Mesendoderm (in vitro differentiated cells): Measurements from ENCODE around the gene OR10H2. TPM values are rescaled to one million over a fixed set of nuclear protein-coding genes. Genes with fewer than 3 reads are reported as not detected.
"Not testable (repeated sequence)": the region's sequence is repeated elsewhere in the genome, so short reads cannot be mapped to it uniquely, and the experiment has no call there.

Experiments
- DNase-seq: peaks from one replicate; pipeline ENCODE4 v3.0.0; 2013
- H2AK5ac ChIP-seq: 2 replicates; pipeline ENCODE4 v1.6.1; 2013; ENCODE audit warnings: low read length, inconsistent platforms
- H2BK120ac ChIP-seq: 2 replicates; pipeline ENCODE4 v1.6.1; 2013; ENCODE audit warnings: low read depth, mild to moderate bottlenecking, low read length, moderate library complexity, mixed read lengths
- H2BK15ac ChIP-seq: replicated peaks from 2 replicates; pipeline ENCODE4 v1.6.1; 2013; ENCODE audit warnings: low read depth, mild to moderate bottlenecking, moderate library complexity
- H2BK5ac ChIP-seq: 2 replicates; pipeline ENCODE4 v1.6.1; 2013; ENCODE audit warnings: low read length, inconsistent platforms
- H3K18ac ChIP-seq: 2 replicates; pipeline ENCODE4 v1.6.1; 2013; ENCODE audit warnings: mild to moderate bottlenecking, low read length, mixed read lengths
- H3K23ac ChIP-seq: one replicate; pipeline ENCODE4 v1.6.1; 2013; ENCODE audit warnings: low read length
- H3K27ac ChIP-seq: 2 replicates; pipeline ENCODE4 v1.5.1; 2013; ENCODE audit warnings: low read depth, mild to moderate bottlenecking, inconsistent platforms, low read length, moderate library complexity
- H3K27me3 ChIP-seq: 2 replicates; pipeline ENCODE4 v1.6.1; 2013; ENCODE audit warnings: low read length, control low read depth, mild to moderate bottlenecking, inconsistent platforms; ENCODE audit not compliant: insufficient read depth, poor library complexity
- H3K36me3 ChIP-seq: 2 replicates; pipeline ENCODE4 v1.6.1; 2013; ENCODE audit warnings: low read length, inconsistent platforms; ENCODE audit not compliant: control insufficient read depth, insufficient read depth
- H3K4ac ChIP-seq: one replicate; pipeline ENCODE4 v1.6.1; 2013; ENCODE audit warnings: low read depth, mild to moderate bottlenecking, low read length, moderate library complexity
- H3K4me1 ChIP-seq: 2 replicates; pipeline ENCODE4 v1.6.1; 2013; ENCODE audit warnings: low read depth, low read length, inconsistent platforms; ENCODE audit not compliant: control insufficient read depth
- H3K4me2 ChIP-seq: 2 replicates; pipeline ENCODE4 v1.6.1; 2013; ENCODE audit warnings: low read length
- H3K4me3 ChIP-seq: 2 replicates; pipeline ENCODE4 v1.5.1; 2013; ENCODE audit warnings: mild to moderate bottlenecking, low read length
- H3K56ac ChIP-seq: one replicate; pipeline ENCODE4 v1.6.1; 2013; ENCODE audit warnings: low read length
- H3K79me1 ChIP-seq: 2 replicates; pipeline ENCODE4 v1.6.1; 2013; ENCODE audit warnings: low read length, inconsistent platforms
- H3K79me2 ChIP-seq: 2 replicates; pipeline ENCODE4 v1.6.1; 2013; ENCODE audit warnings: mild to moderate bottlenecking, low read length; ENCODE audit not compliant: control insufficient read depth, insufficient read depth
- H3K9ac ChIP-seq: 2 replicates; pipeline ENCODE4 v1.6.1; 2013; ENCODE audit warnings: low read length, inconsistent platforms
- H4K5ac ChIP-seq: one replicate; pipeline ENCODE4 v1.6.1; 2013; ENCODE audit warnings: low read length
- H4K8ac ChIP-seq: one replicate; pipeline ENCODE4 v1.6.1; 2013; ENCODE audit warnings: low read depth, mild to moderate bottlenecking, control low read depth, low read length, moderate library complexity
- WGBS: extraction: QIAGEN DNeasy Blood & Tissue Kit; methylation state at CpG from one replicate; pipeline ENCODE4 v1.1.7; 2013; ENCODE audit warnings: low lambda C conversion rate, missing lambda C conversion rate; ENCODE audit not compliant: insufficient coverage; ENCODE audit errors: extremely low coverage; 5-methylcytosine and 5-hydroxymethylcytosine counted together
- polyA plus RNA-seq, 2 experiments: library from polyadenylated mRNA; stranded (reverse); fragments of 200-250 nt; gene quantifications; one replicate each; pipeline ENCODE4 v1.2.3, GENCODE V29; 2013

Gene OR10H2
- polyA plus RNA-seq (2013, experiment 1 of 2) = not detected
- polyA plus RNA-seq (2013, experiment 2 of 2) = not detected

- no peaks in the 10 kb centered on the region for H3K4me1 ChIP-seq
Measured at GRCh38 chr19:15727724-15728123, at the start of gene OR10H2. OR10H2 (plus strand) TSS chr19:15728024; CDS start chr19:15728044, 20 bp downstream.

DNA sequence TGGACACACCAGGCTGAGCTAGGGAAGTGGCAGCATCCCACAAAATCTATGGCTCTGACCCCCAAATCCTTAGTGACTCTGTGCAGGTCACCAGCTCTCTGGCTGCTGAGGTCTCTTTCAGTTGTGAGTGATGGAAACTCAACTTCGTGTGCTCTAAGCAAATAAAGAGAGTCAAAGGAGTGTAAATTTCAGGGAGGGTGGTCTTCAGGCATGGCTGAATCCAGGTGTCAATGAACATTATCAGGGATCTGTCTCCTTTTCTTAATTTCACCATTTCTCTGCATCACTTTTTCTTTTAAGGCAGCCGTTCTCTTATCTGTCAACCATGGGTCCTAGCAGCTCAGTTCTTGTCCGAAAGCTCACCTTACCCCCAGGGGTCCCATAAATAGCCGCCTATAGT, 48.7 kb upstream of the OR10H2 start:
- no peaks in the 10 kb centered on the region for H3K27me3 ChIP-seq
- H3K4me1 ChIP-seq = no peaks in the 10 kb centered on the region
- peak overlapping the region; percentile 24 for H3K4me3 ChIP-seq
- H3K4ac ChIP-seq = no peak overlapping the region
- H3K56ac ChIP-seq = no peak overlapping the region
- no peak overlapping the region for H3K4me2 ChIP-seq
- WGBS = no CpG with 5 or more reads among the region's 4 CpGs
- no peak overlapping the region for H2BK5ac ChIP-seq
- DNase-seq = no peak
- no peak overlapping the region for H3K23ac ChIP-seq
- H3K27ac ChIP-seq = no peak overlapping the region
- no peak overlapping the region for H4K5ac ChIP-seq
- no peak overlapping the region for H3K9ac ChIP-seq
- no peak overlapping the region for H2BK15ac ChIP-seq
- no peak overlapping the region for H2BK120ac ChIP-seq
- no peaks in the 10 kb centered on the region for H3K79me1 ChIP-seq
- H2AK5ac ChIP-seq = no peak overlapping the region
- no peaks in the 10 kb centered on the region for H3K79me2 ChIP-seq
- H3K18ac ChIP-seq = no peak overlapping the region
- no peaks in the 10 kb centered on the region for H3K36me3 ChIP-seq
- H4K8ac ChIP-seq = no peak overlapping the region

More at GRCh38 chr19:15727724-15728123, at the start of gene OR10H2:
- Histone ChIP-seq H2BK15ac (no peak within 1 kb of the TSS), H4K8ac (no peak within 1 kb of the TSS), H4K5ac (no peak within 1 kb of the TSS), H3K36me3 (no peaks in the 10 kb centered on the region), H3K9ac (no peak within 1 kb of the TSS), H3K27me3 (no peaks in the 10 kb centered on the region), H3K4me2 (no peak within 1 kb of the TSS), H3K56ac (no peak within 1 kb of the TSS), H2BK120ac (no peak within 1 kb of the TSS), H3K79me1 (no peaks in the 10 kb centered on the region), H3K18ac (no peak within 1 kb of the TSS), H3K23ac (no peak within 1 kb of the TSS), H2BK5ac (no peak within 1 kb of the TSS), H3K79me2 (no peaks in the 10 kb centered on the region), H2AK5ac (no peak within 1 kb of the TSS), H3K4ac (no peak within 1 kb of the TSS), H3K4me3 (no peak within 1 kb of the TSS), H3K27ac (no peak within 1 kb of the TSS)
- no peak for DNase-seq
- no CpG with 5 or more reads among the region's 5 CpGs for WGBS

DNA sequence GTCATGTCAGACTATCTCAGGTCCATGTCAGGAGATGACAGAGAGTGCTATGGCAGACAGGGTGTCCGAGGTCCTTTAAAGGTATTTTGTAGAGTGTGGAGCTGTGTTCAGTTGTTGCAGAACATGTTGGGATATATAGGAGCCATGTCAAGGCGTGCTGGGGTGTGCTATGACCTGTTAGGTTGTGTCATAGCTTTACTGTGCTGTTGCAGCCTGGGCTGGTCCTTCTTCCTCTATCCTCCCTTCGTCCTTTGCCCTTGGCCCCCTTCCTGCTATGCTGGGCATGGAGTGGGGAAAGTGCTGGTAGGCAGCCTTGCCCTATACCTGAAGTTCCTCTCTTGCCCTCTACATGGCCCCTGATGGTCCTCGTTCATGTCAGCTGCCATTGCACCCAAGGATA, 48.0 kb upstream of the OR10H2 start:
- WGBS = no CpG with 5 or more reads among the region's 4 CpGs
- DNase-seq, H3K9ac ChIP-seq: not testable (repeated sequence)

DNA sequence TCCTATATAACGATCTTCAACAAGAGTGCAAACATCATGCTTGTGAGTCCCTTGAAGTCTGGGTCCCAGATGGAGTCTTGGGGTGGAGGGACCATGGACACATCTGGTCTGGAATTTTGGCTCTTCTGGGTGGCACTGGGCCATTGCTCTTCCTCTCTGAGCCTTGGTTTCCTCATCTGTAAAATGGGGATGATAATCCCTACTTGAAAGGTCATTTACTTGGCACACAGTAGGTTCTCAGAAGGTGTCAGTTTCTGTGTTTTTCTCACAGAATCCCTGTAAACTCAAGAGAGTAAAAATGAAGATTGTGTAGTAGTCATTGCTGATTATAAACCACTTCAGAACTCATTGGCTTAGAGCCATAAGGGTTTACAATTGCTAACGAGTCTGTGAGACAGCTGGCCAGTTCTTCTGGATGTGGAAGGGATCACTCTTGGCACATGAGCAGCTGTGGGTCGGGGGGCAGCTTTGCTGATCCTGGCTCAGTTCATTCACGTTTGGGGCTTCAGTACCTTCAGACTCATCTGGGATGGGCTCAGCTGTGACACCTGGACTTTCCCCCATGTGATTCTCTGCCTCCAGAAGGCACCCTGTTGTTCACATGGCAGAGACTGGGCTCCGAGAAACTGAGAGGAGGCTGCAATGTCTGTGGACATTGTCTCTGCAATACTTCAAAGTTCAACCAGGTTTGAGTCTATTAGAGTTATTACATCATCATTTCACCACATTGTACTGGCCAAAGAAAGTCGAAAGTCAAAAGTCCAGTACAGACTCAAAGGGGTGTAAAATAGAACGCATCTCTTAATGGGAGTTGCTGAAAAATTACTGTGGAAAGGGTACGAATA, 47.1 kb upstream of the OR10H2 start:
- H3K27ac ChIP-seq = no peak overlapping the region
- no peak overlapping the region for H3K4me2 ChIP-seq
- H2AK5ac ChIP-seq = no peak overlapping the region
- H4K5ac ChIP-seq = no peak overlapping the region
- no peaks in the 10 kb centered on the region for H3K36me3 ChIP-seq
- H3K27me3 ChIP-seq = no peaks in the 10 kb centered on the region
- no peak overlapping the region for H3K18ac ChIP-seq
- H2BK5ac ChIP-seq = no peak overlapping the region
- H3K4me1 ChIP-seq = no peaks in the 10 kb centered on the region
- H3K4me3 ChIP-seq = no peak overlapping the region
- no peak overlapping the region for H3K56ac ChIP-seq
- H2BK15ac ChIP-seq = no peak overlapping the region
- no CpG with 5 or more reads among the region's 8 CpGs for WGBS
- no peak overlapping the region for H2BK120ac ChIP-seq
- H3K23ac ChIP-seq = no peak overlapping the region
- DNase-seq = no peak
- H3K79me2 ChIP-seq = no peaks in the 10 kb centered on the region
- no peak overlapping the region for H3K4ac ChIP-seq
- no peak overlapping the region for H4K8ac ChIP-seq
- no peaks in the 10 kb centered on the region for H3K79me1 ChIP-seq
- H3K9ac ChIP-seq = no peak overlapping the region

More for the DNA sequence above, 48.0 kb upstream of the OR10H2 start:
- H2BK5ac ChIP-seq, H2BK15ac ChIP-seq, H3K4ac ChIP-seq, H2AK5ac ChIP-seq, H3K4me3 ChIP-seq, H3K23ac ChIP-seq, H4K5ac ChIP-seq, H3K79me2 ChIP-seq, H3K18ac ChIP-seq, H3K56ac ChIP-seq, H3K4me2 ChIP-seq, H3K27ac ChIP-seq, H3K36me3 ChIP-seq, H3K79me1 ChIP-seq, H4K8ac ChIP-seq, H2BK120ac ChIP-seq, H3K27me3 ChIP-seq, H3K4me1 ChIP-seq: not testable (repeated sequence)

DNA sequence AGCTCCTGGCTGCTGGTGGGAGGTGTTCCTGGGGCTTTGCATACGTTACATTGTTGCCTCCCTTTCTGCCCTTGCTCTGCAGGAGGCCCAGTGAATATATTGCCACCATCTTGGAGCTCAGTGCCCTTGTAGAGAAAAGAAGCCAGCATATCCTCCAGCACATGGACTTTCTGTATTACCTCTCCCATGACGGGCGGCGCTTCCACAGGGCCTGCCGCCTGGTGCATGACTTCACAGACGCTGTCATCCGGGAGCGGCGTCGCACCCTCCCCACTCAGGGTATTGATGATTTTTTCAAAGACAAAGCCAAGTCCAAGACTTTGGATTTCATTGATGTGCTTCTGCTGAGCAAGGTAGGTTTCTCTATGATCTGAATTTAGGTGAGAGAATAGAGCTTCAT, 44.4 kb upstream of the OR10H2 start:
- no peak overlapping the region for H2BK5ac ChIP-seq
- no peak overlapping the region for H3K23ac ChIP-seq
- no peak overlapping the region for H3K4me3 ChIP-seq
- no peaks in the 10 kb centered on the region for H3K4me1 ChIP-seq
- H3K4ac ChIP-seq = no peak overlapping the region
- no peaks in the 10 kb centered on the region for H3K27me3 ChIP-seq
- H3K27ac ChIP-seq = no peak overlapping the region
- H3K18ac ChIP-seq = no peak overlapping the region
- no peaks in the 10 kb centered on the region for H3K79me1 ChIP-seq
- no peaks in the 10 kb centered on the region for H3K36me3 ChIP-seq
- no peak overlapping the region for H2AK5ac ChIP-seq
- H2BK120ac ChIP-seq = no peak overlapping the region
- no CpG with 5 or more reads among the region's 10 CpGs for WGBS
- H3K56ac ChIP-seq = no peak overlapping the region
- no peak for DNase-seq
- H4K8ac ChIP-seq = no peak overlapping the region
- no peak overlapping the region for H2BK15ac ChIP-seq
- no peak overlapping the region for H3K4me2 ChIP-seq
- no peak overlapping the region for H4K5ac ChIP-seq
- no peak overlapping the region for H3K9ac ChIP-seq
- H3K79me2 ChIP-seq = no peaks in the 10 kb centered on the region
